Upper lobe of left lung (tissue), 4 donors: Measurements from ENCODE around the gene SPATA46.

Source experiments
- CTCF ChIP-seq, 6 experiments: fragments of 450-650 bp in 4 of 6; fragments of 200-600 bp in 2 of 6; sonication (generic) in 2 of 6; IDR thresholded peaks; one replicate each; pipeline ENCODE4 v1.5.1; 2016 to 2019; ENCODE audit warnings: antibody characterized with exemption in 6 of 6
- POLR2AphosphoS5 ChIP-seq, 2 donors: sonication (generic); formaldehyde crosslinking; IDR thresholded peaks; one replicate each; pipeline ENCODE4 v1.5.1; 2017; ENCODE audit warnings: antibody characterized with exemption in 2 of 2

GRCh38 chr1:162358928-162359327, 17.7 kb downstream of the SPATA46 start:
- TF ChIP-seq CTCF (IDR thresholded peaks at IDR 0.05) (no peak), POLR2AphosphoS5 (IDR thresholded peaks at IDR 0.05) (no peak)
